ENCODE measurements around the gene TTC9B.
"Not testable (repeated sequence)": the region's sequence is repeated elsewhere in the genome, so short reads cannot be mapped to it uniquely, and the experiment has no call there.

Gene TTC9B

GRCh38 chr19:40210889-40211288, 7.3 kb downstream of the TTC9B start:
- no peak for DNase-seq

DNA sequence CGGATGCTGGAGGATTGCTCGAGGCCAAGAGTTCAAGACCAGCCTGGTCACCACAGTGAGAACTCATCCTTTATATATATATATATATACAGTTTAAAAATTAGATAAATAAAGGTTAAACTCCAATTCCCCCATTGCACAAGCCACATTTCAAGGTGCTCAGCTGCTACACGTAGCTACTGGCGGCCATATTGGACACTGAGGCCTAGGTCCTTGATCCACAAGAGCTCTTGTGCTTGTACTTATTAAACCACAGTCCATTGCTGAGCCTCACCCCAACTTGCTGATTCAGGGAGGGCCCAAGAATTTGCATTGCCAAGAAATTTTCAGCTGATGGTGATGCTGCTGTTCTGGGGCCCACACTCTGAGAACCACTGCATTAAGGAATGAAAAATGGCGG, 9.6 kb downstream of the TTC9B start:
- DNase-seq: no peak

DNA sequence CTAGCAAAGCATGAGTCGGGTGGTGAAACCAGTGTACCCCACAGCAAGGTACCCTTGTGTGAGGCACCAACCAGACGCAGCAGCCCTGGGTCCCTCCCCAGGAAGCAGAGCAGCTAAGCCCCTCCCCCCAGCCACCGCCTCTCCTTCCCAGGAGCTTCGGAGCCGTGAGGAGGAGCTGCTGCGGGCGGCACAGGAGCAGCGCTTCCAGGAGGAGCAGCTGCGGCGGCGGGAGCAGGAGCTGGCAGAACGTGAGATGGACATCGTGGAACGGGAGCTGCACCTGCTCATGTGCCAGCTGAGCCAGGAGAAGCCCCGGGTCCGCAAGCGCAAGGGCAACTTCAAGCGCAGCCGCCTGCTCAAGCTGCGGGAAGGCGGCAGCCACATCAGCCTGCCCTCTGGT, 12.4 kb downstream of the TTC9B start:
- no peak for DNase-seq

GRCh38 chr19:40204381-40204780, 13.8 kb downstream of the TTC9B start:
- DNase-seq: no peak

DNA sequence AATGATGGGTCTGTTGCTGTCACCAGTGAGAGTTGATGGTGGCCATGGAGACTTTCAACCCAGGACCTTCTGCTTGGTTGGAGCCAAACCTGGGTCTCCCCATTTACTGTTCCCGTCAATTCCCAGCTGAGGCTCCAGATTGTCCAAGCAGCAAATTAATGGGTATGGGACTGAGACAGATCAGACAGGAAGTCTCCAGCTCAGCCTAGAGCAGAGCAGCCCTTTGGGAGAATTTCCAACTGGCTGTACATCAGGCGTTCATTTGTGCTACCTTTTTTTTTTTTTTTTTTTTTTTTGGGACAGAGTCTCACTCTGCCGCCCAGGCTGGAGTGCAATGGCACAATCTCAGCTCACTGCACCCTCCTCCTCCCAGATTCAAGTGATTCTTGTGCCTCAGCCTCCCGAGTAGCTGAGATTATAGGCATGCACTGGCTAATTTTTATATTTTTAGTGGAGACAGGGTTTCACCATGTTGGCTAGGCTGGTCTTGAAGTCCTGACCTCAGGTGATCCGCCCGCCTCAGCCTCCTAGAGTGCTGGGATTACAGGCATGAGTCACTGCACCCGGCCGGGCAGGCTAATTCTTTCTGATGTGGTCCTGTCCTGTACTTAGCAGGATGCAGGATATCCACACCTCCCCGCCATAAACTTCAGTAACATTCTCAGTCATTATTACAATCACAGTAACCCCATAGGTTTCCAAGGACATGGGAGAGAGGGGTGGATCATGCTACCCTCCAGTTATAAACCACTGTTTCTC, 17.7 kb downstream of the TTC9B start:
- DNase-seq: no peak

DNA sequence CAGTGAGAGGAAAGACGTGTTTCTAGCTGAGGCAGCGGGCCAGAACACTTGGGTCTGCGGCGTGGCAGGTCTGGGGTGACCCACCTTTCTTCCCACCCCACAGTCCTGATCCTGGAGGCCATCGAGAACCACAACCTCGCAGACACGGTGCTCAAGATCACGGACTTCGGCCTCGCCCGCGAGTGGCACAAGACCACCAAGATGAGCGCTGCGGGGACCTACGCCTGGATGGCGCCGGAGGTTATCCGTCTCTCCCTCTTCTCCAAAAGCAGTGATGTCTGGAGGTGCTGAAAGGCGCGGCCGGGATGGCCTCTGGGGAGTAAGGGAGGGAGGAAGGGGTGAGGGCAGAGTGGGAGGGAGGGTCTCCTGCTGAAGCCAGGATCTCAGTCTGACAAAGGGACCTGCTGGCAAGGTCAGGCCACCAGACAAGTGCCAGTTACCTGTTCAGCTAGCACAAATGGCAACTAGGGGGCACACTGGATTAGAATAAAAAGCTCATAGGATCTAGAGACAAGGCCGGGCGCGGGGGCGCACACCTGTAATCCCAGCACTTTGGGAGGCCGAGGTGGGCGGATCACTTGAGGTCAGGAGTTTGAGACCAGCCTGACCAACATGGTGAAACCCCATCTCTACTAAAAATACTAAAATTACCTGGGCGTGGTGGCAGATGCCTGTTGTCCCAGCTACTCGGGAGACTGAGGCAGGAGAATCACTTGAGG, 19.8 kb downstream of the TTC9B start:
- no peak for DNase-seq

- DNase-seq: no peak
Measured at GRCh38 chr19:40193587-40193849, 24.7 kb downstream of the TTC9B start.

DNA sequence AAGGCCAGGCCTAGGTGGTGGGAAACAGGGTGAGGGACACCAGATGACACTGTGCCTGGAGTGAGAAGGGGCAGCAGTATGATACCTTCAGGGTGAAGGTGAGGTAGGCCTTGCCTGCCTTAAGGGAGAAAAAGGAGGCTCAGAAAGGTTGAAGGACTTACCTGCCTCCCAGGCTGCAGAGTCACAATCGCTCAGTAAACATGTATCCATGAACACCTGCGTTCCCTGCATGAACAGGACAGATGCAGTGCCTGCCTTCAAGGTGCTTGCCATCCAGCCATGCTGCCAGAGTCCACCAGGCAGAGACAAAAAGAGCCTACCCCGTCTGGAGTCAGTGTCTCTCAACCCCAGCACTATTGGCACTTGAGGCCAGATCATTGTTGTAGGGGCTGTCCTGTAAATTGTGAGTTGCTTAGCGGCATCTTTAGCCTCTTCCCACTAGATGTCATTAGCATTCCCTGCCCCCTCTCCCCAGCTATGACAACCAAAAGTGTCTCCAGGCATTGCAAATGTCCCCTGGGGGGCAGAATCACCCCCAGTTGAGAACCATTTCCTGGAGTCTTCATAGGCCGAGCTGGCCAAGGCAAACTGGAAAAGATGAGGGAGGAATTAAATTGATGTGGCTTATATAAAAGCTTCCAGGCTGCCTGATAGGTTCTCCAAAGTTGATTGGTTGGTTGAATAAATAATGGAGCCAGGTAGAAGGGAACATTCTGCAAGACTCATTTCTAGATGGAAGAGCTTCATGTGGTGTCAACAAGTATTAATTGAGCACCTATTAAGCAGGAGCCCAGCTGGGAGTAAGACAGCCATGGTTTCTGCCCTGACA, 25.2 kb downstream of the TTC9B start:
- DNase-seq: no peak

GRCh38 chr19:40191836-40192646, 26.1 kb downstream of the TTC9B start:
- peak; percentile 18 for DNase-seq

DNA sequence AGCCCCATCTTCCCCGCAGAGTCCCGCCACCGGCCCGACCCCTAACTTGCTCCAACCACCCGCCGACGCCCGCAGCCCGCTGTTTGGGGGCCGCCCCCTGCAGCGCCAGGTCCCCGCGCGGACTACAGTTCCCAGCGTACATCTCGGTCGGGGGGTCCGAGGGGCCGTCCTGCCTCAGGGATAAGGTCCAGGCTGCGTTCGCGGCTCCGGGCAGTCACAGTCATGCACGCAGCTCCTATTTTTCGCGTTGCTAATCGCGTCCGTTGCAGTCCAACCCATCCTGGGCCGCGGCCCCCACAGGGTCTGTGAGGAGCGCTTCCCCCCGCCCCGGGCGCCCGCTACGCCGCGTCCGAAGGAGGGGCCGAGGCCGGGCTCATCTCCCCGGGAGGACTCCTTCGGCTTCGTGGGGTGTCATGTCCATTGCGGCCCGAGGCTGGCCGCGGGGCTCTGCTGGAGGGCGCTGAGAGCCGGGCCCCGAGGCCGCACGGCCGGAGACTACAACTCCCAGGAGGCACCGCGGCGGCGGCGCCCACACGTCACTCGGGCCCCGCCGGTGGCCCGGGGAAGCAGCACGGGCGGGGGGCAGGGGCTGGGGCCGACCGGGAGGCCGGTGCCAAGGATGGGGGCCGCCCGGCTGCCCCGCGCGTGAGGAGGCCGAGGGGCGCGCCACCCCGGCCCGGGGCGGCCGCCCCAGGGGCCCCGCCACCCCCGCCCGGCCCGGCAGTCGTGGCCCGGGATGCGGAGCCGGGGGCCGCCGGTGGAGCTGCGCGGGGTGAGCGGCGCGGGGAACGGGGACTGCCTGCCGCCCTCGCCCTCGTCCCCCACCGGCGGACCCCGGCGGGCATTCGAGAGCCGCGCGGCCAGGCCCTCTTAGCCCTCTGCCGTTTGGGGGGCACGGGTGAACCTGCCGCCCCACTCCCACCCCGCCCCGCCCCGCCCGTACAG, 27.0 kb downstream of the TTC9B start, which contains the start of gene MAP3K10:
TSS of gene MAP3K10 (plus strand) at position 536 of the 945 bp plus-strand sequence. CDS start 606 bp downstream, outside the sequence.
- DNase-seq: peak; percentile 82

DNA sequence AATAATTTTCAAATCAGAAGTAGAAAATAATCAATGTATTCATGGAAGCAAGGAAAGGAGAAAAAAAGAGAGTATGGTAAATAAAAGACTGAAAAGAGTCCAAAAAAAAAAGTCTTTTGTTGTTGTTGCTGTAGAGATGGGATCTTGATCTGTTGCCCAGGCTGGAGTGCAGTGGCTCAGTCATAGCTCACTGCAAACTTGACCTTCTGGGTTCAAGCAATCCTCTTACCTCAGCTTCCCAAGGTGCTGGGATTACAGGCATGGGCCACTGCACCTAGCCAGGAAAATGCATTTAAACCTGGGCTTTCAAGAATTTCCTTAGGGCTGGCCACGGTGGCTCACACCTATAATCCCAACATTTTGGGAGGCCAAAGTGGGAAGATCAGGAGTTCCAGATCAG, 33.9 kb downstream of the TTC9B start:
- DNase-seq: no peak

- no peak for DNase-seq
Measured at GRCh38 chr19:40178756-40179155, 39.4 kb downstream of the TTC9B start.

DNA sequence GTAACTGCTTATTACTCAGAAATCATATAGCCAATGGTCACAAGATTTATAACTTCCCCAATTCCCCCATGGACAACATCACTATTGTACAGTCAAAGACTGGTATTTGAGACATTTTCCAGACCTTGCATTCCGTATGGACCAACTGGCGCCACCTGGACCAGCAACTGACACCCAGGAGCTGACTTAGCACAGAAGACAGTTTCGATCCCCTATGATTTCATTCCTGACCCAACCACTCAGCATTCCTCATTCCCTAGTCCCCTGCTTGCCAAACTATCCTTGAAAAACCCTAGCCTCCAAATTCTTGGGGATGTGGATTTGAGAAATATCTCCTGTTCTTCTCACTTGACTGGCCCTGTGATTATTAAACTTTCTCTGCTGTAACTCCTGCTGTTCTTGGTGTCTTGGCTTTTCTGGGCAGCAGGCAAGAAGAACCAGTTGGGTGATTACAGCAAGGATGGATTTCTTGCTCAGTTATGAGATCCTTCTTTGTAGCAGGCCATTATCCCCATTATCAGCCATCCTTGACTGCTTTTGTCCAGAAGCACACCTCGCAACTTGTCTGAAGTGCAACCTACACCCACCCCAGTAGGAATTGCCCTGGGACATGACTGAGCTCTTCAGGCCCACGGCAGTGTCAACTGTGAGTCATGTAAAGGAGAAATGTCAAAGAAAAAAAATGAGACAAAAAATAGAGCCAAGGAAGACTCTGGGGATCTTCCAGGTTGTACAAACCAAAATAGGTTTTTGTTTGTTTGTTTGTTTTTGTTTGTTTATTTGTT, 40.7 kb downstream of the TTC9B start:
- DNase-seq: no peak

DNA sequence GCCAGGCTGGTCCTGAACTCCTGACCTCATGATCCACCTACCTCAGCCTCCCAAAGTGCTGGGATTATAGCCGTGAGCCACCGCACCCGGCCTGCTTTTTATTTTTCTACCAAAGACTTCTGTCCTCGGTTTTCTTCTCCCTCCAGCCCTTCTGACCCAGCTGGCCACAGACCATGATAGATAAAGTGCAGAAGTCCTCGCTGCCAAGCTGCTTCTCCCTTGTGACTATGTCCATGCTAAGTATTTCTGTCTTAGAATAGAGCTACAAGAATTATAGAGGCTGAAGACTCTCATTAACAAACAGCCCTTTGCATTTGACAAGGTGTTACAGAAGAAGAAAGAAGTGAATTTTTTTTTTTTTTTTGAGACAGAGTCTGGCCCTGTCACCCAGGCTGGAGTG, 42.4 kb downstream of the TTC9B start:
- no peak for DNase-seq

GRCh38 chr19:40174092-40174491, 44.1 kb downstream of the TTC9B start:
- DNase-seq: no peak

DNA sequence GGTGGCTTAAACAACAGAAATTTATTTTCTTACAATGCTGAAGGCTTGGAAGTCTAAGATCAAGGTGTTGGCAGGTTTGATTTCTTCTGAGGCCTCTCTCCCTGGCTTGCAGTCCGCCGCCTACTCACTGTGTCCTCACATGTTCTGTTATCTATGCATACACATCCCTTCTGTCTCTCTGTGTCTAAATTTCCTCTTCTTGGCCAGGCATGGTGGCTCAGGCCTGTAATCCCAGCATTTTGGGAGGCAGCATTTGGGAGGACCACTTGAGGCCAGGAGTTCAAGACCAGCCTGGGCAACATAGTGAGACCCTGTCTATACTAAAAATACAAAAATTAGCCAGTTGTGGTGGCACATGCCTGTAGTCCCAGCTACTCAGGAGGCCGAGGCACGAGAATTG, 46.9 kb downstream of the TTC9B start:
- DNase-seq: not testable (repeated sequence)

DNA sequence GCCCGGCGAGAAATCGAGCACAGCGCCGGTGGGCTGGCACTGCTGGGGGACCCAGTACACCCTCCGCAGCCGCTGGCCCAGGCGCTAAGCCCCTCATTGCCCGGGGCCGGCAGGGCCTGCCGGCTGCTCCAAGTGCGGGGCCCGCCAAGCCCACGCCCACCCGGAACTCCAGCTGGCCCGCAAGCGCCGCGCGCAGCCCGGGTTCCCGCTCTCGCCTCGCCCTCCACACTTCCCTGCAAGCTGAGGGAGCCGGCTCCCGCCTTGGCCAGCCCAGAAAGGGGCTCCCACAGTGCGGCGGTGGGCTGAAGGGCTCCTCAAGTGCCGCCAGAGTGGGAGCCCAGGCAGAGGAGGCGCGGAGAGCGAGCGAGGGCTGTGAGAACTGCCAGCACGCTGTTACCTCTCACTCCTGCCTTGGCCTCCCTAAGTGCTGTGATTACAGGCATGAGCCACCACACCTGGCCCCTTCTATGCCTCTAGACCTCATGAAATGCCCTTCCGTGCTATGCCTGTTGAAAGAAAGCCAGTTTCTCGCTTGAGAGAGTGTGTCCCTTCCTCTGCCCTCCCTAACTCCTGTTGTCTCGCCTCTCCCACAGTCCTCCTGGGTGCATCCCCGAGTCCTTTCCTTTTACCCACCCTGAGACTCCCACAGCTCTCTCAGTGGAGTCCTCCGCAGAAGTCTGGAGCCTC, 47.7 kb downstream of the TTC9B start:
- not testable (repeated sequence) for DNase-seq

GRCh38 chr19:40169482-40170302, 48.5 kb downstream of the TTC9B start:
- DNase-seq: not testable (repeated sequence)
